ENCODE data around the gene PHC1.
A peak's percentile ranks its signal among the peaks of the same experiment; 100 is the strongest.

- peak in 2 of 4 experiments; percentile 34 to 36 for TF ChIP-seq CTCF (IDR thresholded peaks at IDR 0.05)
- TF ChIP-seq POLR2A (IDR thresholded peaks at IDR 0.05) = no peak
Measured at GRCh38 chr12:8912914-8913313, 1.4 kb upstream of the PHC1 start.
